Measurements from ENCODE around the gene ANK3.

DNA sequence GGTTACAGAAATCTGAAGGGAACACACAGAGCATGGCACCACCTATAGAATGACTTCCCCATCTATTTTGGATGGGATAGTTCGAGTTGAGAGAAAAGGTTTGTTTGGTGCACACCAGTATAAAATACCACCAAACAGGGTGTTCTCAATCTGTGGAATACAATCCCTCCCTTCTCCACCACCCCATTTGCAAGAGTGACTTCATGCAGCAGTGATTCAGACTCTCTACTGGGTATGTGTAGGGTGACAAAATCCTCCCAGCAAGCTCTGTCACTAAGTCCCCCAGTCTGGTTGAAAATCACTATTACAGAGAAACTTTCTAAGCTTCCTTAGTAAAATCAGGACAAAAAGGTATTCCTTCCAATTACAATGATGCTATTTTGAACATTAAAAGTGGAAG lies 69.0 kb downstream of the ANK3 start:
- TF ChIP-seq, protein P1, sequence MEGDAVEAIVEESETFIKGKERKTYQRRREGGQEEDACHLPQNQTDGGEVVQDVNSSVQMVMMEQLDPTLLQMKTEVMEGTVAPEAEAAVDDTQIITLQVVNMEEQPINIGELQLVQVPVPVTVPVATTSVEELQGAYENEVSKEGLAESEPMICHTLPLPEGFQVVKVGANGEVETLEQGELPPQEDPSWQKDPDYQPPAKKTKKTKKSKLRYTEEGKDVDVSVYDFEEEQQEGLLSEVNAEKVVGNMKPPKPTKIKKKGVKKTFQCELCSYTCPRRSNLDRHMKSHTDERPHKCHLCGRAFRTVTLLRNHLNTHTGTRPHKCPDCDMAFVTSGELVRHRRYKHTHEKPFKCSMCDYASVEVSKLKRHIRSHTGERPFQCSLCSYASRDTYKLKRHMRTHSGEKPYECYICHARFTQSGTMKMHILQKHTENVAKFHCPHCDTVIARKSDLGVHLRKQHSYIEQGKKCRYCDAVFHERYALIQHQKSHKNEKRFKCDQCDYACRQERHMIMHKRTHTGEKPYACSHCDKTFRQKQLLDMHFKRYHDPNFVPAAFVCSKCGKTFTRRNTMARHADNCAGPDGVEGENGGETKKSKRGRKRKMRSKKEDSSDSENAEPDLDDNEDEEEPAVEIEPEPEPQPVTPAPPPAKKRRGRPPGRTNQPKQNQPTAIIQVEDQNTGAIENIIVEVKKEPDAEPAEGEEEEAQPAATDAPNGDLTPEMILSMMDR (IDR thresholded peaks at IDR 0.05), result no peak
- TF ChIP-seq POLR2A (IDR thresholded peaks at IDR 0.05), result no peak
